HCT116 (cell line): Measurements from ENCODE around the gene ETV4. TPM values are rescaled to one million over a fixed set of nuclear protein-coding genes. Genes with fewer than 3 reads are reported as not detected.

ENCODE experiments used
- ATAC-seq: fragments of 200-7000 bp; cut with Tn5 transposase; 2 replicates; pipeline ENCODE4 v1.9.1; 2020; ENCODE audit warnings: mild to moderate bottlenecking, moderate library complexity
- BruUV-seq: library from RNA; stranded (reverse); fragments of 400-500 nt; replicated peaks from 2 replicates; lab custom pipeline; 2021; lab: Mats Ljungman, UMichigan
- CTCF ChIA-PET: fragments of 300-600 bp; sonication (Branson Sonifier 250); formaldehyde crosslinking; loops from one replicate; lab custom pipeline; 2021; ENCODE audit warnings: antibody characterized with exemption; lab: Charles Lee
- POLR2A ChIA-PET: fragments of 300-600, 350-600 bp; sonication (Branson Sonifier 250); formaldehyde crosslinking; loops from one replicate; lab custom pipeline; 2021; ENCODE audit warnings: antibody characterized with exemption; lab: Charles Lee
- RAD21 ChIA-PET, 2 experiments: fragments of 300-600 bp; sonication (Branson Sonifier 250); formaldehyde crosslinking; loops; one replicate each; lab custom pipeline; 2023; ENCODE audit warnings: low total read pairs in 2 of 2; ENCODE audit not compliant: uncharacterized antibody in 2 of 2, unreplicated experiment in 2 of 2, low non-redundant PET in 1 of 2; lab: Charles Lee
- DNase-seq: peaks from one replicate; pipeline ENCODE4 v3.0.0-alpha.2; 2010; ENCODE audit warnings: low read depth, low spot score
- H2AFZ ChIP-seq: fragments of 200-600 bp; shearing (Covaris generic), sonication (generic); 2 replicates; pipeline ENCODE4 v1.6.1; 2017; ENCODE audit warnings: low read depth, mixed run types, mixed read lengths, antibody characterized with exemption, low read length; ENCODE audit not compliant: poor library complexity, severe bottlenecking
- H3K27ac ChIP-seq: 2 replicates; pipeline ENCODE4 v1.5.1; 2012; ENCODE audit warnings: low read depth, low read length
- H3K27me3 ChIP-seq: fragments of 200-600 bp; sonication (generic); 2 replicates; pipeline ENCODE4 v1.6.1; 2016; ENCODE audit warnings: mixed run types, low read length, mixed read lengths; ENCODE audit not compliant: insufficient read depth
- H3K36me3 ChIP-seq, 2 experiments: fragments of 200-500 bp in 1 of 2; fragments of 200-600 bp in 1 of 2; sonication (Bioruptor generic) in 1 of 2; sonication (generic) in 1 of 2; 2 replicates each; pipeline versions ENCODE4 v1.5.1 to v1.6.1; 2014 to 2016; ENCODE audit warnings: low read length in 2 of 2, inconsistent platforms in 1 of 2, mixed read lengths in 1 of 2, mixed run types in 1 of 2; ENCODE audit not compliant: insufficient read depth in 2 of 2, control insufficient read depth in 1 of 2
- H3K4me1 ChIP-seq, 2 experiments: fragments of 200-600 bp in 1 of 2; sonication (generic) in 1 of 2; 2 replicates each; pipeline versions ENCODE4 v1.5.1 to v1.6.1; 2012 to 2017; ENCODE audit warnings: low read length in 2 of 2, inconsistent platforms in 1 of 2, mild to moderate bottlenecking in 1 of 2, mixed read lengths in 1 of 2, mixed run types in 1 of 2, moderate library complexity in 1 of 2; ENCODE audit not compliant: insufficient read depth in 2 of 2, control insufficient read depth in 1 of 2
- H3K4me2 ChIP-seq: fragments of 200-600 bp; sonication (generic); 2 replicates; pipeline ENCODE4 v1.6.1; 2017; ENCODE audit warnings: mixed run types, low read length, mixed read lengths
- H3K4me3 ChIP-seq, 2 experiments: fragments of 200-600 bp in 1 of 2; sonication (generic) in 1 of 2; replicated peaks in 1 of 2; 2 replicates each; pipeline ENCODE4 v1.5.1; 2011 to 2016; ENCODE audit warnings: low read length in 2 of 2, control low read depth in 1 of 2, low read depth in 1 of 2, mild to moderate bottlenecking in 1 of 2, mixed read lengths in 1 of 2, mixed run types in 1 of 2
- H3K79me2 ChIP-seq: fragments of 200-600 bp; sonication (generic); 2 replicates; pipeline ENCODE4 v1.6.1; 2017; ENCODE audit warnings: mild to moderate bottlenecking, mixed run types, low read length, moderate library complexity, mixed read lengths; ENCODE audit not compliant: insufficient read depth
- H3K9ac ChIP-seq: fragments of 200-600 bp; sonication (generic); 2 replicates; pipeline ENCODE4 v1.6.1; 2016; ENCODE audit warnings: low read length, mixed read lengths
- H3K9me2 ChIP-seq: fragments of 200-600 bp; sonication (generic), shearing (Covaris generic); 2 replicates; pipeline ENCODE4 v1.6.1; 2017; ENCODE audit warnings: mixed run types, mild to moderate bottlenecking, moderate library complexity; ENCODE audit not compliant: insufficient read depth
- H3K9me3 ChIP-seq, 2 experiments: fragments of 200-500 bp in 1 of 2; fragments of 200-600 bp in 1 of 2; sonication (Bioruptor generic) in 1 of 2; sonication (generic) in 1 of 2; 2 replicates each; pipeline ENCODE4 v1.6.1; 2014 to 2017; ENCODE audit warnings: low read length in 2 of 2, mixed read lengths in 2 of 2, inconsistent platforms in 1 of 2, low read depth in 1 of 2, mild to moderate bottlenecking in 1 of 2, mixed run types in 1 of 2, moderate library complexity in 1 of 2; ENCODE audit not compliant: control insufficient read depth in 1 of 2, insufficient read depth in 1 of 2
- H4K20me1 ChIP-seq: fragments of 200-600 bp; sonication (generic), shearing (Covaris generic); 2 replicates; pipeline ENCODE4 v1.6.1; 2017; ENCODE audit warnings: mixed run types, mild to moderate bottlenecking, moderate library complexity; ENCODE audit not compliant: insufficient read depth
- EGR1 ChIP-seq: IDR thresholded peaks from 2 replicates; pipeline ENCODE4 v1.6.1; 2012; ENCODE audit warnings: low read depth
- EZH2phosphoT487 ChIP-seq: fragments of 200-600 bp; IDR thresholded peaks from 2 replicates; pipeline ENCODE4 v1.6.1; 2018; ENCODE audit warnings: antibody characterized with exemption, borderline replicate concordance
- FOSL1 ChIP-seq: IDR thresholded peaks from 2 replicates; pipeline ENCODE4 v1.6.1; 2012; ENCODE audit warnings: low read depth
- JUND ChIP-seq: IDR thresholded peaks from 2 replicates; pipeline ENCODE4 v1.6.1; 2012
- POLR2A ChIP-seq: IDR thresholded peaks from 2 replicates; pipeline ENCODE4 v1.7.0; 2011; ENCODE audit warnings: borderline replicate concordance; ENCODE audit not compliant: insufficient read depth, insufficient read length; ENCODE audit errors: extremely low read depth
- SP1 ChIP-seq: IDR thresholded peaks from 2 replicates; pipeline ENCODE4 v1.6.1; 2012; ENCODE audit warnings: low read depth
- SRF ChIP-seq: IDR thresholded peaks from 2 replicates; pipeline ENCODE4 v1.6.1; 2012; ENCODE audit warnings: low read depth
- intact Hi-C: fragments of 100-400 bp; cut with micrococcal nuclease; formaldehyde crosslinking; loops from 2 replicates; pipeline ENCODE4 v1.10.0; 2022
- total RNA-seq: library from RNA; stranded (reverse); gene quantifications from one replicate; pipeline ENCODE4 v1.2.1, GENCODE V29; 2021; ENCODE audit not compliant: unreplicated experiment
- TF ChIP-seq, protein P1 (sequence below): IDR thresholded peaks from 2 replicates; pipeline ENCODE4 v1.6.1; 2011; ENCODE audit warnings: mild to moderate bottlenecking, low read length, moderate library complexity; ENCODE audit not compliant: insufficient replicate concordance; ENCODE audit errors: extremely low read depth
- TF ChIP-seq, protein P2 (sequence below), 3 experiments: fragments of 200-600 bp in 1 of 3; sonication (generic) in 1 of 3; IDR thresholded peaks in 2 of 3; conservative IDR thresholded peaks in 1 of 3; 2 replicates each; pipeline ENCODE4 v1.5.1; 2012 to 2017; ENCODE audit warnings: low read depth in 2 of 3, low read length in 2 of 3, antibody characterized with exemption in 1 of 3, borderline replicate concordance in 1 of 3, control low read depth in 1 of 3, mild to moderate bottlenecking in 1 of 3, mixed read lengths in 1 of 3, mixed run types in 1 of 3, moderate library complexity in 1 of 3; ENCODE audit not compliant: insufficient read depth in 1 of 3

ETV4 gene
- total RNA-seq, 1 experiment from 2014 or later, result 51.5 TPM

DNA sequence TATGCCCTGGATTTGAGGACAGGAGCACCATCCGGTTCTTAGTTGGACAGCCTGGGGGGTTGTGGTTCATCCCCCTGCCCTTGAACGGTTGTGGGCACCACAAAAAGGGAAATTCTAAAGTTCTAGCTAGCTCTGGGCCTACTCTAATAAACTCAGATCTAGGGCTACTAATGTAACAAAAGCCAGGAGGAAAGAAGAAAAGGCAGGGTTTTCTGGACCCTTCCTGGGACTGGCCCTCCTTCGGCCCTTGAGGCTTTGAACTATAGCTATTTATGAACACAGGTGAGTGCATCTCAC is 15.1 kb downstream of the ETV4 start:
- H3K36me3 ChIP-seq, result peaks cover 10 to 14% of the 10 kb centered on the region in 2 experiments; a peak in 2 of 4 replicates

More for the DNA sequence above, 15.1 kb downstream of the ETV4 start:
- Histone ChIP-seq H2AFZ (no peak overlapping the region), H4K20me1 (no peaks in the 10 kb centered on the region), H3K27me3 (no peaks in the 10 kb centered on the region), H3K4me1 (peaks cover 20 to 33% of the 10 kb centered on the region in 2 experiments), H3K9ac (0 out of 2 replicates have a peak overlapping the region, but pooled peaks have one; percentile 14), H3K4me3 (no peak overlapping the region)
- RAD21 ChIA-PET, result interaction anchor here (0.7 kb wide), 2 partner anchors 135 to 143 kb away, joined by 5 to 8 read pairs; no protein-coding TSS in a partner anchor
- no peak for DNase-seq
- TF ChIP-seq JUND, result no peak
- TF ChIP-seq FOSL1, result no peak
- TF ChIP-seq, protein P1, sequence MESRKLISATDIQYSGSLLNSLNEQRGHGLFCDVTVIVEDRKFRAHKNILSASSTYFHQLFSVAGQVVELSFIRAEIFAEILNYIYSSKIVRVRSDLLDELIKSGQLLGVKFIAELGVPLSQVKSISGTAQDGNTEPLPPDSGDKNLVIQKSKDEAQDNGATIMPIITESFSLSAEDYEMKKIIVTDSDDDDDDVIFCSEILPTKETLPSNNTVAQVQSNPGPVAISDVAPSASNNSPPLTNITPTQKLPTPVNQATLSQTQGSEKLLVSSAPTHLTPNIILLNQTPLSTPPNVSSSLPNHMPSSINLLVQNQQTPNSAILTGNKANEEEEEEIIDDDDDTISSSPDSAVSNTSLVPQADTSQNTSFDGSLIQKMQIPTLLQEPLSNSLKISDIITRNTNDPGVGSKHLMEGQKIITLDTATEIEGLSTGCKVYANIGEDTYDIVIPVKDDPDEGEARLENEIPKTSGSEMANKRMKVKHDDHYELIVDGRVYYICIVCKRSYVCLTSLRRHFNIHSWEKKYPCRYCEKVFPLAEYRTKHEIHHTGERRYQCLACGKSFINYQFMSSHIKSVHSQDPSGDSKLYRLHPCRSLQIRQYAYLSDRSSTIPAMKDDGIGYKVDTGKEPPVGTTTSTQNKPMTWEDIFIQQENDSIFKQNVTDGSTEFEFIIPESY, result no peak
- no peak for TF ChIP-seq POLR2A
- no peak for TF ChIP-seq EGR1
- TF ChIP-seq, protein P2, sequence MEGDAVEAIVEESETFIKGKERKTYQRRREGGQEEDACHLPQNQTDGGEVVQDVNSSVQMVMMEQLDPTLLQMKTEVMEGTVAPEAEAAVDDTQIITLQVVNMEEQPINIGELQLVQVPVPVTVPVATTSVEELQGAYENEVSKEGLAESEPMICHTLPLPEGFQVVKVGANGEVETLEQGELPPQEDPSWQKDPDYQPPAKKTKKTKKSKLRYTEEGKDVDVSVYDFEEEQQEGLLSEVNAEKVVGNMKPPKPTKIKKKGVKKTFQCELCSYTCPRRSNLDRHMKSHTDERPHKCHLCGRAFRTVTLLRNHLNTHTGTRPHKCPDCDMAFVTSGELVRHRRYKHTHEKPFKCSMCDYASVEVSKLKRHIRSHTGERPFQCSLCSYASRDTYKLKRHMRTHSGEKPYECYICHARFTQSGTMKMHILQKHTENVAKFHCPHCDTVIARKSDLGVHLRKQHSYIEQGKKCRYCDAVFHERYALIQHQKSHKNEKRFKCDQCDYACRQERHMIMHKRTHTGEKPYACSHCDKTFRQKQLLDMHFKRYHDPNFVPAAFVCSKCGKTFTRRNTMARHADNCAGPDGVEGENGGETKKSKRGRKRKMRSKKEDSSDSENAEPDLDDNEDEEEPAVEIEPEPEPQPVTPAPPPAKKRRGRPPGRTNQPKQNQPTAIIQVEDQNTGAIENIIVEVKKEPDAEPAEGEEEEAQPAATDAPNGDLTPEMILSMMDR (IDR thresholded peaks at IDR 0.05 in 2 of 3, conservative IDR thresholded peaks at IDR 0.05 in 1 of 3; ENCODE audit: borderline replicate concordance in 1 of 3, insufficient read depth in 1 of 3, low read depth in 2 of 3, low read length in 2 of 3), result no peak
- TF ChIP-seq EZH2phosphoT487, result no peak
- no peak for TF ChIP-seq SRF
- TF ChIP-seq SP1, result no peak
- TF ChIP-seq, all 23 proteins: peak for 0
- H3K9me2 ChIP-seq, result no peaks in the 10 kb centered on the region
- BruUV-seq, result no TSS peak
- peak overlapping the region; percentile 24 for H3K27ac ChIP-seq
- CTCF ChIA-PET, result interaction anchor here (0.9 kb wide), 3 partner anchors 10 to 143 kb away, joined by 3 read pairs; no protein-coding TSS in a partner anchor
- intact Hi-C loops, result no loop called here
- POLR2A ChIA-PET, result interaction anchor here (0.5 kb wide), 1 partner anchor 8 kb away, joined by 3 read pairs; no protein-coding TSS in a partner anchor
- no peaks in the 10 kb centered on the region for H3K9me3 ChIP-seq
- ATAC-seq, result no peak
- peak overlapping the region; percentile 19 for H3K4me2 ChIP-seq
- H3K79me2 ChIP-seq, result no peaks in the 10 kb centered on the region
